Mucosa of descending colon (tissue), 3 donors: ENCODE results near the gene SDK1. TPM values are rescaled to one million over a fixed set of nuclear protein-coding genes. Genes with fewer than 3 reads are reported as not detected.
"Not testable (repeated sequence)": the region's sequence is repeated elsewhere in the genome, so short reads cannot be mapped to it uniquely, and the experiment has no call there.

Experiments
- ATAC-seq: fragments of 200-7000 bp; cut with Tn5 transposase; one replicate; pipeline ENCODE4 v1.9.1; 2020; ENCODE audit warnings: mild to moderate bottlenecking, moderate library complexity
- DNase-seq, 3 donors: peaks; one replicate each; pipeline ENCODE4 v3.0.0-alpha.2; 2020
- H3K36me3 ChIP-seq: fragments of 200-600 bp; one replicate; pipeline ENCODE4 v1.8.0; 2021; ENCODE audit warnings: low read depth, mild to moderate bottlenecking
- H3K4me1 ChIP-seq: fragments of 200-600 bp; one replicate; pipeline ENCODE4 v1.8.0; 2021; ENCODE audit warnings: low read depth, mild to moderate bottlenecking
- H3K4me3 ChIP-seq: fragments of 200-600 bp; one replicate; pipeline ENCODE4 v1.8.0; 2021; ENCODE audit warnings: mild to moderate bottlenecking
- H3K9me3 ChIP-seq: fragments of 200-600 bp; one replicate; pipeline ENCODE4 v1.8.0; 2021; ENCODE audit warnings: mild to moderate bottlenecking
- intact Hi-C, 2 donors: fragments of 100-400 bp; cut with DNase I in 1 of 2; cut with micrococcal nuclease in 1 of 2; formaldehyde crosslinking; loops; one replicate each; pipeline versions ENCODE4 v1.11.0 to v1.11.1; 2022; cut with DNase I, micrococcal nuclease
- total RNA-seq, 3 donors: library from RNA; stranded (reverse); fragmentation: NEBNext Ultra II Directional in 2 of 3; extraction: Animal tissue kit (Norgen Biotek cat#: 25700) in 2 of 3; gene quantifications; one replicate each; pipeline versions ENCODE4 v1.2.1 to v1.2.4, GENCODE V29; 2021 to 2023
- TF ChIP-seq, protein P1 (sequence below): fragments of 200-600 bp; IDR thresholded peaks from one replicate; pipeline ENCODE4 v1.8.0; 2022; ENCODE audit warnings: antibody characterized with exemption, mild to moderate bottlenecking
- donor health status: DM: no; HTN: no; CAD: no; lungs with moderate emphysema.
- donor health status: DM: no; HTN: no; CAD: no.
- donor health status: DM: no; HTN: yes; CAD: no.

Gene SDK1
- total RNA-seq, 3 donors from 2014 or later: 2.7 to 20.2 (median 4.2) TPM

DNA sequence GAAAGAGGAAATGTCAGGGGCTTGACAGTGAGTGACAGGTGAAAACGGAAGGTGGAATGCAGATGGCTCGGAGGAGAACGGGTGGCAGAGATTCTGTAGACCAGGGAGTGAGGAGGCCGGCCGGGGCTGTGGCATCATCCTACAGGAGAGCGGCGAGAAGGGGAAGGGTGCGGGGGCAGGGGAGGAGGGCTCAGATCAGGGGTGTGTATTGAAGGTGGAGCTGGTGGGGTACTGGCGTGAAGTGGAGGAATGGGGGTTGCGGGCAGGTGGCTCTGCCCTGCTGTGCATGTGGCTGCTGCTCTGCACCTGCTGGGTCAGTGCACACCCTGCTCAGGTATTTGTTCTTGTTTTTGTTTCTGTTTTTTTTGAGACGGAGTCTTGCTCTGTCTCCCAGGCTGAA lies 910.2 kb downstream of the SDK1 start:
- H3K4me1 ChIP-seq: no peaks in the 10 kb centered on the region
- no peaks in the 10 kb centered on the region for H3K36me3 ChIP-seq
- TF ChIP-seq, protein P1, sequence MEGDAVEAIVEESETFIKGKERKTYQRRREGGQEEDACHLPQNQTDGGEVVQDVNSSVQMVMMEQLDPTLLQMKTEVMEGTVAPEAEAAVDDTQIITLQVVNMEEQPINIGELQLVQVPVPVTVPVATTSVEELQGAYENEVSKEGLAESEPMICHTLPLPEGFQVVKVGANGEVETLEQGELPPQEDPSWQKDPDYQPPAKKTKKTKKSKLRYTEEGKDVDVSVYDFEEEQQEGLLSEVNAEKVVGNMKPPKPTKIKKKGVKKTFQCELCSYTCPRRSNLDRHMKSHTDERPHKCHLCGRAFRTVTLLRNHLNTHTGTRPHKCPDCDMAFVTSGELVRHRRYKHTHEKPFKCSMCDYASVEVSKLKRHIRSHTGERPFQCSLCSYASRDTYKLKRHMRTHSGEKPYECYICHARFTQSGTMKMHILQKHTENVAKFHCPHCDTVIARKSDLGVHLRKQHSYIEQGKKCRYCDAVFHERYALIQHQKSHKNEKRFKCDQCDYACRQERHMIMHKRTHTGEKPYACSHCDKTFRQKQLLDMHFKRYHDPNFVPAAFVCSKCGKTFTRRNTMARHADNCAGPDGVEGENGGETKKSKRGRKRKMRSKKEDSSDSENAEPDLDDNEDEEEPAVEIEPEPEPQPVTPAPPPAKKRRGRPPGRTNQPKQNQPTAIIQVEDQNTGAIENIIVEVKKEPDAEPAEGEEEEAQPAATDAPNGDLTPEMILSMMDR: no peak
- H3K4me3 ChIP-seq: no peak overlapping the region
- H3K9me3 ChIP-seq: no peaks in the 10 kb centered on the region
- DNase-seq (no peak), ATAC-seq (no peak)
- intact Hi-C loops: no loop called here

- Histone ChIP-seq H3K9me3 (no peaks in the 10 kb centered on the region), H3K4me3 (no peak overlapping the region), H3K36me3 (no peaks in the 10 kb centered on the region), H3K4me1 (no peaks in the 10 kb centered on the region)
- no peak for DNase-seq
- intact Hi-C loops: no loop called here
- TF ChIP-seq, protein P1: no peak
- ATAC-seq: no peak
These were observed 911.3 kb downstream of the SDK1 start for GRCh38 chr7:4212376-4212775.

DNA sequence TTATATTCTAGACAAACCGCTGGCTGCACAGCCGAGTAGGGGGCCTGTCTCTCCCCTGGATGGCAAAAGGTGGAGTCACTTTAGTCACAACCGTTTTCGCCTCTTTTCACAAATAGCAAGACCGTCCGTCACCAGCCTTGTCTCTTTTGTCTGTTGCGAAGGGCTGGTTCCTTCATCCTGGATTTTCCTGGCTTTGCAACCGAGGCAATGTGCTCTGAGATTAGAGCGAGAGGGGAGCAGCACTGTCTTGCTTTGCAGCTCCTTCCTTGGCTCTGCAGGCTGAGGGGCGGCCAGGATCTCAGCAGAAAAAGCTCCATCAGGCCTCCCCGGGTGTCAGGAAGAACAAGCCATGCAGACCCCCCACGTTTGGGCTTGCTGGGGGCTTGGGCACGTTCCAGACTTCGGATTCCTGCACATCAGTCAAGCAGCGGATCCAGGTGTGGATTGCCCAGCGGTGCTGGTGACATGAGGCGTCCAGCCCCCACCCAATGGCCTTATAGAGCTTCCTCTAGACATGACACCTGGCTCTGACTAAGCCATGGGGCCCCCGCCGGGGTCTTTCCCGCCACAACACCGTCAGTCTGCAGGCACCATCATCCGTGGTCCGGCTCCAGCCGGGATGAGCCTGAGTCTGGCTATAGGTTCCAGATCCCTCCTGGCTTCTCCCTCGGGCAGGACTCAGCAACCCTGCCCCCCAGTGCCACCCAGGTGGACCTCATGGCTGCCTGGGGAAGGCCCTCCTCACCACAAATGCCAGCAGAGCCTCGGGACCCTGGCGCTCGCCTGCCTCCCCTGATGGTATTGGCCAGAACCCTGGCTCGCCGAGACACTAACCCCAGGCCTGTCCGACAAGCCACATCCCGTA lies 913.5 kb downstream of the SDK1 start:
- Histone ChIP-seq H3K9me3 (no peaks in the 10 kb centered on the region), H3K36me3 (no peaks in the 10 kb centered on the region), H3K4me1 (no peaks in the 10 kb centered on the region), H3K4me3 (no peak overlapping the region)
- TF ChIP-seq, protein P1: no peak
- DNase-seq (no peak), ATAC-seq (no peak)
- intact Hi-C loops: no loop called here

DNA sequence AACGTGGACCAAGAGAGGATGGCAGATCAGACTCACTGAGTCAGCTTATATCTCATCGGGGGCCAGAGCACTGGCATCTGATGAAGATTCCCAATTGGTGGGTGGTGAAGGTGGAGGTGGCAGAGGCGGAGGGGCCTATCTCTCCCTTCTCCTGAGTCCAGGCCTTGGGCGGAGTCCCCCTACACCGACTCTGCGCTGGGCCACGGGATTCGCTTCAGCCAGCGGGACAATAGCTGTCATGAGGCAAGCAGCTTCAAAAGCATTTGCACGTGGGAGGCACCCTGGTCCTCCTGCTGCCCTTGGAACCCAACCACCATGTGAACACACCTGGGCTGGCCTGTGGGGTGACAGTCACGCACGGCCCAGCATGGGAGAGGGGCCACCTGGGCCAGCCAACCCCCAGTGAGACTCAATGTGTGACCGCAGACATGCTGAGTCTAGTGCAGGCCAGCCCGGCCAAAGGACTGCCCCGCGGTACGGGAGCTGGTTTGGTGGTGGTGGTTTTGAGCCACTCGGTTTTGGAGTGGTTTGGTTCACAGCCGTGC lies 914.2 kb downstream of the SDK1 start:
- ATAC-seq: no peak
- TF ChIP-seq, protein P1: no peak
- Histone ChIP-seq H3K9me3 (no peaks in the 10 kb centered on the region), H3K4me1 (no peaks in the 10 kb centered on the region), H3K4me3 (no peak overlapping the region), H3K36me3 (no peaks in the 10 kb centered on the region)
- intact Hi-C loops: no loop called here
- DNase-seq: no peak

DNA sequence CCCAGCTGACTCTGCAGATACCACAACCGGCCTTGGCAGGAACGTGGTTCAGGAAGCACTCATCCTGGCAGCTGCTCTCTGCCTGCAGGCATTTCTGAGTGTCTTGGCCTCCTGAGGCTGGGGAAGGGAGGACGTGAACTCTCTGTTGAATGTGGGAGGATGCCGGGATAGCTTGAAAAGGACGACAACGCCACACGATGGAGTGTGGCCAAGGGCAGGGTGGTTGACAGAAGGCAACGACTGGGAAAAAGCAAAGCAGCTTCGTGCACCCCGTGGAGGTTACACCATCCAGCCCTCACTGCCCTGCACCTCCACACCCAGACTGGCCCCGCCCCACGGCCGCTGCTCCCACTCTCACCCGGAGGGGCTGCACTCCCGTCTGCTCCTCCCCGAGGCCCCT lies 915.0 kb downstream of the SDK1 start:
- TF ChIP-seq, protein P1: no peak
- H3K36me3 ChIP-seq: no peaks in the 10 kb centered on the region
- H3K4me3 ChIP-seq: no peak overlapping the region
- no peaks in the 10 kb centered on the region for H3K4me1 ChIP-seq
- H3K9me3 ChIP-seq: no peaks in the 10 kb centered on the region
- ATAC-seq: no peak
- no peak for DNase-seq
- intact Hi-C loops: no loop called here

- H3K4me3 ChIP-seq, H3K4me1 ChIP-seq, DNase-seq, ATAC-seq, H3K36me3 ChIP-seq, intact Hi-C loops, H3K9me3 ChIP-seq: not testable (repeated sequence)
These were observed 916.1 kb downstream of the SDK1 start for GRCh38 chr7:4217126-4217660.
